ENCODE measurements around the gene PMEL. TPM values are rescaled to one million over a fixed set of nuclear protein-coding genes. Genes with fewer than 3 reads are reported as not detected.

Gene PMEL
- polyA plus RNA-seq, 1 of the 3 experiments (the other 2 are of a cell fraction): 1.8 TPM

DNA sequence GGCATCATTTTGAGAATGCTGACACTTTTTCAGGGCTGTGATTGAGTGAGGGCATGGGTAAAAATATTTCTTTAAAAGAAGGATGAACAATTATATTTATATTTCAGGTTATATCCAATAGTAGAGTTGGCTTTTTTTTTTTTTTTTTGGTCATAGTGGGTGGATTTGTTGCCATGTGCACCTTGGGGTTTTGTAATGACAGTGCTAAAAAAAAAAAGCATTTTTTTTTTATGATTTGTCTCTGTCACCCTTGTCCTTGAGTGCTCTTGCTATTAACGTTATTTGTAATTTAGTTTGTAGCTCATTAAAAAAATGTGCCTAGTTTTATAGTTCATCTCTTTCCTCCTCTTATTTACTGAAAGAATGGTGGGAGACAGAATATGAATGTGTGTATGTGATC lies 6.6 kb upstream of the PMEL start:
- Histone ChIP-seq H3K27me3 (ENCODE audit: insufficient read depth) (no peaks in the 10 kb centered on the region), H3K36me3 (replicated peaks in 1 of 2; ENCODE audit: control insufficient read depth in 1 of 2, insufficient read depth in 2 of 2, low read length in 1 of 2) (peaks cover 10 to 22% of the 10 kb centered on the region in 2 experiments), H3K79me2 (ENCODE audit: insufficient read depth) (peaks cover 54% of the 10 kb centered on the region), H2AFZ (ENCODE audit: low read depth) (peak overlapping the region; percentile 36; the same call in 1 of the 2 replicates), H3K4me3 (ENCODE audit: low read depth in 2 of 2, low read length in 1 of 2) (peak overlapping the region; percentile 55 to 67), H3K9me3 (no peaks in the 10 kb centered on the region), H3K4me2 (peak overlapping the region; percentile 81), H3K27ac (ENCODE audit: low read depth in 2 of 2, low read length in 1 of 2) (peak overlapping the region in 1 of 2 experiments; percentile 94; a peak in 2 of 4 replicates), H4K20me1 (ENCODE audit: insufficient read depth) (no peaks in the 10 kb centered on the region), H3K4me1 (ENCODE audit: control insufficient read depth in 1 of 2, insufficient read depth in 2 of 2, low read depth in 1 of 2, low read length in 1 of 2) (peaks cover 13 to 15% of the 10 kb centered on the region in 2 experiments; a peak in 3 of 4 replicates), H3F3A (replicated peaks; ENCODE audit: insufficient read depth) (peaks cover 18% of the 10 kb centered on the region), H3K9ac (peak overlapping the region; percentile 73), H3K9me2 (no peaks in the 10 kb centered on the region)
- DNase-seq: no peak
- 91% methylated on average over 1 of the region's 1 CpG for WGBS (ENCODE audit: low lambda C conversion rate)
- ChIA-PET CTCF (interaction anchor here (2.7 kb wide), 1 partner anchor 32 kb away, joined by 15 read pairs; no protein-coding TSS in a partner anchor), POLR2A (no interaction called here)
- no peak for TF ChIP-seq JUND (IDR thresholded peaks at IDR 0.05)
- TF ChIP-seq GABPA (IDR thresholded peaks at IDR 0.05; ENCODE audit: low read depth): no peak
- no peak for TF ChIP-seq TAF1 (IDR thresholded peaks at IDR 0.05; ENCODE audit: borderline replicate concordance, low read depth, low read length)
- TF ChIP-seq RXRA (IDR thresholded peaks at IDR 0.05; ENCODE audit: borderline replicate concordance, low read depth): no peak
- no peak for TF ChIP-seq SIN3A (IDR thresholded peaks at IDR 0.05; ENCODE audit: borderline replicate concordance, low read depth, low read length)
- TF ChIP-seq RAD21 (IDR thresholded peaks at IDR 0.05; ENCODE audit: low read length): no peak
- no peak for TF ChIP-seq TCF12 (IDR thresholded peaks at IDR 0.05)
- no peak for TF ChIP-seq RFX5 (IDR thresholded peaks at IDR 0.05; ENCODE audit: low read length)
- TF ChIP-seq, protein P1, sequence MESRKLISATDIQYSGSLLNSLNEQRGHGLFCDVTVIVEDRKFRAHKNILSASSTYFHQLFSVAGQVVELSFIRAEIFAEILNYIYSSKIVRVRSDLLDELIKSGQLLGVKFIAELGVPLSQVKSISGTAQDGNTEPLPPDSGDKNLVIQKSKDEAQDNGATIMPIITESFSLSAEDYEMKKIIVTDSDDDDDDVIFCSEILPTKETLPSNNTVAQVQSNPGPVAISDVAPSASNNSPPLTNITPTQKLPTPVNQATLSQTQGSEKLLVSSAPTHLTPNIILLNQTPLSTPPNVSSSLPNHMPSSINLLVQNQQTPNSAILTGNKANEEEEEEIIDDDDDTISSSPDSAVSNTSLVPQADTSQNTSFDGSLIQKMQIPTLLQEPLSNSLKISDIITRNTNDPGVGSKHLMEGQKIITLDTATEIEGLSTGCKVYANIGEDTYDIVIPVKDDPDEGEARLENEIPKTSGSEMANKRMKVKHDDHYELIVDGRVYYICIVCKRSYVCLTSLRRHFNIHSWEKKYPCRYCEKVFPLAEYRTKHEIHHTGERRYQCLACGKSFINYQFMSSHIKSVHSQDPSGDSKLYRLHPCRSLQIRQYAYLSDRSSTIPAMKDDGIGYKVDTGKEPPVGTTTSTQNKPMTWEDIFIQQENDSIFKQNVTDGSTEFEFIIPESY (IDR thresholded peaks at IDR 0.05; ENCODE audit: borderline replicate concordance, low read depth): no peak
- TF ChIP-seq RCOR1 (IDR thresholded peaks at IDR 0.05; ENCODE audit: low read length): no peak
- TF ChIP-seq NFIC (IDR thresholded peaks at IDR 0.05; ENCODE audit: borderline replicate concordance): no peak
- TF ChIP-seq FOSL2 (IDR thresholded peaks at IDR 0.05; ENCODE audit: borderline replicate concordance, low read depth): no peak
- TF ChIP-seq FOXJ3 (CRISPR knock-in tag; IDR thresholded peaks at IDR 0.05): no peak
- TF ChIP-seq, protein P2, sequence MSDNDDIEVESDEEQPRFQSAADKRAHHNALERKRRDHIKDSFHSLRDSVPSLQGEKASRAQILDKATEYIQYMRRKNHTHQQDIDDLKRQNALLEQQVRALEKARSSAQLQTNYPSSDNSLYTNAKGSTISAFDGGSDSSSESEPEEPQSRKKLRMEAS (IDR thresholded peaks at IDR 0.05; ENCODE audit: low read depth): no peak
- no peak for TF ChIP-seq EP300 (IDR thresholded peaks at IDR 0.05; ENCODE audit: borderline replicate concordance in 1 of 2, low read depth in 1 of 2, low read length in 1 of 2)
- TF ChIP-seq ELF1 (IDR thresholded peaks at IDR 0.05): no peak
- no peak for TF ChIP-seq NRF1 (IDR thresholded peaks at IDR 0.05; ENCODE audit: low read depth, low read length)
- TF ChIP-seq, protein P3, sequence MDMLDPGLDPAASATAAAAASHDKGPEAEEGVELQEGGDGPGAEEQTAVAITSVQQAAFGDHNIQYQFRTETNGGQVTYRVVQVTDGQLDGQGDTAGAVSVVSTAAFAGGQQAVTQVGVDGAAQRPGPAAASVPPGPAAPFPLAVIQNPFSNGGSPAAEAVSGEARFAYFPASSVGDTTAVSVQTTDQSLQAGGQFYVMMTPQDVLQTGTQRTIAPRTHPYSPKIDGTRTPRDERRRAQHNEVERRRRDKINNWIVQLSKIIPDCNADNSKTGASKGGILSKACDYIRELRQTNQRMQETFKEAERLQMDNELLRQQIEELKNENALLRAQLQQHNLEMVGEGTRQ (IDR thresholded peaks at IDR 0.05; ENCODE audit: borderline replicate concordance, low read depth, low read length): no peak

All from SK-N-SH (cell line).